ENCODE results near the gene ACAP2.

ACAP2 gene

GRCh38 chr3:195240939-195241338, 201.9 kb downstream of the ACAP2 start:
- no peaks in the 10 kb centered on the region for H3K4me1 ChIP-seq (ENCODE audit: control insufficient read depth in 1 of 2, insufficient read depth in 1 of 2, low read depth in 1 of 2, low read length in 1 of 2)
- no peaks in the 10 kb centered on the region for H3K36me3 ChIP-seq
- TF ChIP-seq CTCF (IDR thresholded peaks at IDR 0.05): no peak
- no peaks in the 10 kb centered on the region for H3K9me3 ChIP-seq
- no peak overlapping the region for H3K4me3 ChIP-seq (ENCODE audit: low read depth in 1 of 2, low read length in 1 of 2)
- no peak overlapping the region for H3K27ac ChIP-seq
- no peaks in the 10 kb centered on the region for H3K27me3 ChIP-seq

DNA sequence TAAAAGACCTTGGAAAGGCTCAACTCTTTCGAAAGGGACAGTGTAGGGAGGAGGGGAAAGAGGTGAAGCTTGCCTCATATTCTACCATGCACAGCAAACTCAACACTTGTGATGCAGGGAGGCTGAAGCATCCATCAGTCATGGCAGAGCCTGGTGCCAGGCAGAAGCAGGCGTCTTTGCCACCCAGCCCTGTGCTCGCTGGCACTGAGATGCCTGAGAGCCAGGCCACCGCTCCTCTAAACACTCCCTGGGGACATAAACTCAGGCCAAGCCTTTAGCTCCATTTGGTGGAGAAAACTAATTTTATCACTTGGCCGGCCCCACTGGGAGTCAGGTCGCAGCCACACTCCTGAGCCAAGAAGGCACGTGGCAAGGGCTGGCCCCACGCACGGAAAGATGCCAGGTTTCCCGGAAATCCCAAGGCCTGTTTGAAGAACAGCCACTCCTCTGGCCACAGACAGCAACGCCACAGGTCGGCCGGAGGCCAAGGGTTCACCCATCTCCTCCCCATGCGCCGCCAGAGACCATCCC, 202.6 kb downstream of the ACAP2 start:
- Histone ChIP-seq H3K27me3 (no peaks in the 10 kb centered on the region), H3K36me3 (no peaks in the 10 kb centered on the region), H3K9me3 (no peaks in the 10 kb centered on the region), H3K27ac (no peak overlapping the region), H3K4me3 (ENCODE audit: low read depth in 1 of 2, low read length in 1 of 2) (no peak overlapping the region), H3K4me1 (ENCODE audit: control insufficient read depth in 1 of 2, insufficient read depth in 1 of 2, low read depth in 1 of 2, low read length in 1 of 2) (no peaks in the 10 kb centered on the region)
- TF ChIP-seq CTCF (IDR thresholded peaks at IDR 0.05): no peak

DNA sequence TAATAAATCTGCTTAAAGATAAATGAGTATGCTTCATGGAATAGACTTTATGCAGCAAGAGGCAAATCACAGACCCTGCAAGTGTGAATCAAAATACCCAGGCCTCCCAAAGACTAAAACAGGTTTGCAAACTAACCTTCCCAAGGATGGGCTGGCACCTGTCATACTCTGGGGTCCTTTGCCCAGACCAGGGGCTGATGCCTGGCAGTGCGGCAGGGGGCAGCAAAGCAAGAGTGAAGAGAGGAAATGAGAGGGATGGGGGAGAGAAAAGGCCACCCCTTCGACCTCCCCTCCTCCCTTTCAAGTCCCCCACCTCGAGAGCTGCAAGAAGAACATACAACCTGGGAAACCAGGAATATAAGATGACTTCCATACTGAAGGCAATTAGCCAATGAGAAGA, 203.7 kb downstream of the ACAP2 start:
- Histone ChIP-seq H3K4me3 (ENCODE audit: low read depth in 1 of 2, low read length in 1 of 2) (no peak overlapping the region), H3K27ac (no peak overlapping the region), H3K36me3 (no peaks in the 10 kb centered on the region), H3K4me1 (ENCODE audit: control insufficient read depth in 1 of 2, insufficient read depth in 1 of 2, low read depth in 1 of 2, low read length in 1 of 2) (no peaks in the 10 kb centered on the region), H3K9me3 (no peaks in the 10 kb centered on the region), H3K27me3 (no peaks in the 10 kb centered on the region)
- no peak for TF ChIP-seq CTCF (IDR thresholded peaks at IDR 0.05)

DNA sequence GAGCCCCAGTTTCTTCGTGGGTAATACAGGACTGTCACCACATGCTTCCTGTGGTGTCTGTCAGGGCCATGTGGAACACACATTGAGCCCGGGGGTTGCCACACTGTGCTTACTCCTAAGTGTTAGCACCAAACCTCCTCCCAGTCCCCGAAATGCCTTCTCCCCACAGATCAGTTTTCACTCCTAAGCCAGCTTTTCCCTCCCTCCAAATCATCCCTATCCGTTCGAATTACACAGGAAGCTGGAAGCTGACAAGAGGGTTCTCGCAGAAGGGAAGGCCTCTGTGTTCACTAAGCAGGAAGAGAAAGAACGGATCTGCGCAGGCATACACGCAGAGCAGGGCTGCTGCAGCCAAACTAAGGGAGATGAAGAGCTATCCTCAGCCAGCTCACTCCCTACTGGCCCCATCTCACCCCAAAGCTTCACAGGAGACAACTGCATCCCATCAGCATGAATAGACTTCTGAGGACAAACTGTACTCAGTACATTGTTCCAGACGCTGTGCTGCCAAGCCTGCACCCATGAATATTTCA, 204.2 kb downstream of the ACAP2 start:
- Histone ChIP-seq H3K27me3 (no peaks in the 10 kb centered on the region), H3K9me3 (no peaks in the 10 kb centered on the region), H3K27ac (no peak overlapping the region), H3K36me3 (no peaks in the 10 kb centered on the region), H3K4me3 (ENCODE audit: low read depth in 1 of 2, low read length in 1 of 2) (no peak overlapping the region), H3K4me1 (ENCODE audit: control insufficient read depth in 1 of 2, insufficient read depth in 1 of 2, low read depth in 1 of 2, low read length in 1 of 2) (no peaks in the 10 kb centered on the region)
- no peak for TF ChIP-seq CTCF (IDR thresholded peaks at IDR 0.05)

DNA sequence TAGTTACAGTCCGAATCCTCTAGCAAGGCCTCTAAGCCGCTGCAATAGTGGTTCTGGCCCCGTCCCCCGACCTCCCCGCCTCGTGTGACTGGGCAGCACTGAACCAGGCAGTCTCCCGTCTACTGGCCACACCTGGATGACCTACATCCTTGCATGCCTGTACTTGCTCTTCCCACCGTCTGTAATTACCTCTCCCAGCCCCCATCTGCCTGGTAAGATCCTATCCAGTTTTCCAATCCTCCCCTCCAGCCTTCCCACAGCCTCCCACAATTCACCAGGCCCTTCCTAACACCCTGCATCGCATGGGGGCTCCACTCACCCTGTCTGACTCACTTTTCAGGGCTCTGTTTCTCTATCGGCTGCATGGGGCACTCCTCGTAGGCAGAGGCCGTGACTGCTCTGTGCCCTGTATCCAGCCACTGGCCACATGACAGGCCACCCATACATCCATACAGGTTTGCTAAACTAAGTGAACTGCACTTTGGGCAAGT, 204.7 kb downstream of the ACAP2 start:
- TF ChIP-seq CTCF (IDR thresholded peaks at IDR 0.05): no peak
- H3K27me3 ChIP-seq: no peaks in the 10 kb centered on the region
- H3K4me3 ChIP-seq (ENCODE audit: low read depth in 1 of 2, low read length in 1 of 2): no peak overlapping the region
- no peaks in the 10 kb centered on the region for H3K36me3 ChIP-seq
- H3K9me3 ChIP-seq: no peaks in the 10 kb centered on the region
- no peaks in the 10 kb centered on the region for H3K4me1 ChIP-seq (ENCODE audit: control insufficient read depth in 1 of 2, insufficient read depth in 1 of 2, low read depth in 1 of 2, low read length in 1 of 2)
- no peak overlapping the region for H3K27ac ChIP-seq
